IMR-90 (cell line): ENCODE results near the gene TMC7. TPM values are rescaled to one million over a fixed set of nuclear protein-coding genes. Genes with fewer than 3 reads are reported as not detected.

Experiments
- ATAC-seq: fragments of 200-7000 bp; cut with Tn5 transposase; 2 replicates; pipeline ENCODE4 v1.9.1; 2020; ENCODE audit warnings: low read depth, mild to moderate bottlenecking, moderate library complexity
- BruUV-seq: library from RNA; stranded (reverse); fragments of 400-500 nt; replicated peaks from 2 replicates; lab custom pipeline; 2021; lab: Mats Ljungman, UMichigan
- CTCF ChIA-PET: fragments of 300-600 bp; formaldehyde crosslinking; extraction: SDS; loops from one replicate; lab custom pipeline; 2021; ENCODE audit warnings: antibody characterized with exemption; lab: Yijun Ruan, JAX
- POLR2A ChIA-PET: fragments of 300-600 bp; sonication (Branson Sonifier 250); formaldehyde crosslinking; loops from one replicate; lab custom pipeline; 2022; ENCODE audit warnings: antibody characterized with exemption; ENCODE audit not compliant: unreplicated experiment; lab: Charles Lee
- DNase-seq: peaks from one replicate; pipeline ENCODE4 v3.0.0; 2013
- H2AFZ ChIP-seq: replicated peaks from 2 replicates; pipeline ENCODE3; 2013; ENCODE audit warnings: low read length, mild to moderate bottlenecking; ENCODE audit not compliant: poor library complexity
- H2AK5ac ChIP-seq: 2 replicates; pipeline ENCODE4 v1.6.1; 2013; ENCODE audit warnings: low read depth, low read length, inconsistent platforms
- H2AK9ac ChIP-seq: replicated peaks from 2 replicates; pipeline ENCODE3; 2013; ENCODE audit warnings: mild to moderate bottlenecking, low read depth, low read length, moderate library complexity; ENCODE audit not compliant: poor library complexity
- H2BK120ac ChIP-seq: 2 replicates; pipeline ENCODE4 v1.6.1; 2013; ENCODE audit warnings: low read depth, low read length, inconsistent platforms
- H2BK15ac ChIP-seq: 3 replicates; pipeline ENCODE4 v1.6.1; 2013; ENCODE audit warnings: low read depth, low read length, inconsistent platforms
- H2BK20ac ChIP-seq: 2 replicates; pipeline ENCODE4 v1.6.1; 2013; ENCODE audit warnings: low read depth, mild to moderate bottlenecking, inconsistent platforms, low read length, moderate library complexity
- H2BK5ac ChIP-seq: 2 replicates; pipeline ENCODE4 v1.6.1; 2013; ENCODE audit warnings: mild to moderate bottlenecking, low read depth, low read length, inconsistent platforms; ENCODE audit not compliant: poor library complexity, severe bottlenecking
- H3K14ac ChIP-seq: replicated peaks from 2 replicates; pipeline ENCODE4 v1.6.1; 2013; ENCODE audit warnings: low read depth, low read length, inconsistent platforms
- H3K18ac ChIP-seq: 2 replicates; pipeline ENCODE4 v1.6.1; 2013; ENCODE audit warnings: low read depth, low read length, control low read depth
- H3K23ac ChIP-seq: 2 replicates; pipeline ENCODE4 v1.6.1; 2013; ENCODE audit warnings: low read depth, low read length, inconsistent platforms
- H3K27ac ChIP-seq: 2 replicates; pipeline ENCODE4 v1.5.1; 2013; ENCODE audit warnings: mild to moderate bottlenecking, control low read depth, low read length; ENCODE audit not compliant: insufficient read depth
- H3K27me3 ChIP-seq: 2 replicates; pipeline ENCODE4 v1.6.1; 2013; ENCODE audit warnings: low read length; ENCODE audit not compliant: control insufficient read depth, insufficient read depth
- H3K36me3 ChIP-seq: 2 replicates; pipeline ENCODE4 v1.6.1; 2013; ENCODE audit warnings: low read length, mixed read lengths; ENCODE audit not compliant: control insufficient read depth, insufficient read depth
- H3K4ac ChIP-seq: 2 replicates; pipeline ENCODE4 v1.6.1; 2013; ENCODE audit warnings: low read depth, low read length, inconsistent platforms
- H3K4me1 ChIP-seq: 2 replicates; pipeline ENCODE4 v1.6.1; 2013; ENCODE audit warnings: low read length, mixed read lengths; ENCODE audit not compliant: control insufficient read depth, insufficient read depth
- H3K4me2 ChIP-seq: 2 replicates; pipeline ENCODE4 v1.6.1; 2013; ENCODE audit warnings: low read depth, mild to moderate bottlenecking, control low read depth, low read length, moderate library complexity
- H3K4me3 ChIP-seq: 2 replicates; pipeline ENCODE4 v1.5.1; 2013; ENCODE audit warnings: low read depth, mild to moderate bottlenecking, control low read depth, low read length, moderate library complexity; ENCODE audit not compliant: insufficient read depth
- H3K56ac ChIP-seq: 2 replicates; pipeline ENCODE4 v1.6.1; 2013; ENCODE audit warnings: low read length, inconsistent platforms; ENCODE audit not compliant: insufficient read depth; ENCODE audit errors: extremely low read depth
- H3K79me1 ChIP-seq, 2 experiments: 2 replicates each; pipeline ENCODE4 v1.6.1; 2013; ENCODE audit warnings: low read length in 2 of 2, inconsistent platforms in 1 of 2, low read depth in 1 of 2
- H3K9ac ChIP-seq: 2 replicates; pipeline ENCODE4 v1.6.1; 2013; ENCODE audit warnings: low read depth, low read length, control low read depth
- H3K9me1 ChIP-seq: 2 replicates; pipeline ENCODE4 v1.6.1; 2013; ENCODE audit warnings: low read length, inconsistent platforms; ENCODE audit not compliant: insufficient read depth
- H3K9me3 ChIP-seq: 2 replicates; pipeline ENCODE4 v1.6.1; 2013; ENCODE audit warnings: low read length; ENCODE audit not compliant: control insufficient read depth, insufficient read depth
- H4K20me1 ChIP-seq: 2 replicates; pipeline ENCODE4 v1.6.1; 2013; ENCODE audit warnings: low read length, inconsistent platforms; ENCODE audit not compliant: insufficient read depth
- H4K5ac ChIP-seq: 2 replicates; pipeline ENCODE4 v1.6.1; 2013; ENCODE audit warnings: mild to moderate bottlenecking, low read depth, low read length, control low read depth
- H4K8ac ChIP-seq, 2 experiments: 2 replicates each; pipeline ENCODE4 v1.6.1; 2013; ENCODE audit warnings: low read depth in 2 of 2, low read length in 2 of 2, control low read depth in 1 of 2, inconsistent platforms in 1 of 2
- H4K91ac ChIP-seq: 2 replicates; pipeline ENCODE4 v1.6.1; 2013; ENCODE audit warnings: low read depth, low read length, inconsistent platforms; ENCODE audit not compliant: insufficient read depth
- MXI1 ChIP-seq: IDR thresholded peaks from 2 replicates; pipeline ENCODE4 v1.6.1; 2012; ENCODE audit warnings: low read depth, mild to moderate bottlenecking, low read length, moderate library complexity, borderline replicate concordance
- RFX5 ChIP-seq: IDR thresholded peaks from 2 replicates; pipeline ENCODE4 v1.8.0; 2012; ENCODE audit warnings: low read depth, mild to moderate bottlenecking, low read length, moderate library complexity
- WGBS, 2 experiments: methylation state at CpG; one replicate each; pipeline versions ENCODE4 v1.1.5 to v1.1.7; 2013; ENCODE audit warnings: missing lambda C conversion rate in 2 of 2; ENCODE audit not compliant: insufficient read length in 1 of 2; ENCODE audit errors: extremely low coverage in 2 of 2; 5-methylcytosine and 5-hydroxymethylcytosine counted together
- dilution Hi-C: fragments of 300-500 bp; cut with HindIII; formaldehyde crosslinking; loops from one replicate; pipeline ENCODE4 v1.14.3; 2018; ENCODE audit warnings: low sequenced_read_pairs; ENCODE audit not compliant: unreplicated experiment
- in situ Hi-C: fragments of 300-500 bp; cut with MboI; formaldehyde crosslinking; loops from 3 replicates; pipeline ENCODE4 v1.14.3; 2019; ENCODE audit warnings: low sequenced_read_pairs, inconsistent platforms, mixed read lengths
- intact Hi-C: fragments of 100-400 bp; cut with micrococcal nuclease; formaldehyde crosslinking; loops from 2 replicates; pipeline ENCODE4 v1.10.0; 2022
- polyA plus RNA-seq, 3 experiments: library from polyadenylated mRNA; depleted of rRNA; stranded (reverse); fragments of >200 nt; gene quantifications; 2 replicates each; pipeline ENCODE4 v1.2.3, GENCODE V29; 2012; ENCODE audit warnings: low replicate concordance in 1 of 3
- total RNA-seq: library from RNA; depleted of rRNA; stranded (reverse); fragments of >200 nt; gene quantifications from 2 replicates; pipeline ENCODE4 v1.2.3, GENCODE V29; 2012

Gene TMC7
- total and polyA plus RNA-seq, 2 of the 4 experiments (the other 2 are of a cell fraction): 0.27 to 0.36 TPM

DNA sequence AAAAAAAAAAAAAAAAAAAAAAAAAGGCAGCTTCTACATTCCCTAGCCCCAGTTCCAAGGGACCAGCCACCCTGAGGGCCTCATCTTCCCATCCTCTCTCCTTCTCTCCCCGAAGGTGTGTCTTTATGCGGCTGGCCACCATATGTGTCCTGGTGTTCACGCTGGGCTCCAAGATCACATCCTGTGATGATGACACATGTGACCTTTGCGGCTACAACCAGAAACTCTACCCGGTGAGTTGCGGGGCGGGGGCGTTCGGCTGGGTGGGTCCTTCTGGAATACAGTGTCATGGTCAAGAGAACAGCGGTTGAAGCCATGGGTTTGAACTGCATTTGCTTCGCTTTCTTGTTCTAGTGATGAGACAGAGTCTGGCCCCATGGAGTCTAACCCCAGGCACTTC, 61.0 kb downstream of the TMC7 start:
- Histone ChIP-seq H3K4ac (no peak overlapping the region), H3K4me1 (no peaks in the 10 kb centered on the region), H4K91ac (no peak overlapping the region), H3K27me3 (no peaks in the 10 kb centered on the region), H2AK5ac (no peak overlapping the region), H3K23ac (no peak overlapping the region), H3K9ac (no peak overlapping the region), H3K79me1 (no peaks in the 10 kb centered on the region), H2AK9ac (peak overlapping the region; percentile 13), H3K56ac (no peak overlapping the region), H2BK15ac (no peak overlapping the region), H2BK5ac (no peak overlapping the region), H3K18ac (no peak overlapping the region), H3K36me3 (no peaks in the 10 kb centered on the region), H4K5ac (no peak overlapping the region), H3K14ac (no peak overlapping the region), H3K4me2 (no peak overlapping the region), H4K20me1 (no peaks in the 10 kb centered on the region), H2AFZ (no peak overlapping the region), H3K27ac (no peak overlapping the region), H3K9me3 (no peaks in the 10 kb centered on the region), H2BK20ac (no peak overlapping the region), H3K4me3 (no peak overlapping the region), H3K9me1 (no peaks in the 10 kb centered on the region), H4K8ac (no peak overlapping the region), H2BK120ac (no peak overlapping the region)
- in situ Hi-C loops (no loop called here), dilution Hi-C loops (no loop called here), intact Hi-C loops (no loop called here)
- ChIA-PET POLR2A (no interaction called here), CTCF (no interaction called here)
- no TSS peak for BruUV-seq
- ATAC-seq (no peak), DNase-seq (no peak)
- TF ChIP-seq RFX5 (no peak), MXI1 (no peak)
- 76% methylated on average over 11 of the region's 11 CpGs; no CpG with 5 or more reads in 1 of the 2 experiments for WGBS, 2 experiments
